Astrocyte (in vitro differentiated cells and primary cell): ENCODE measurements around the gene HOXD10.
A peak's percentile ranks its signal among the peaks of the same experiment; 100 is the strongest.

ENCODE experiments used
- CTCF ChIP-seq: IDR thresholded peaks from 2 replicates; pipeline ENCODE4 v1.5.1; 2011; ENCODE audit warnings: low read depth, mild to moderate bottlenecking, inconsistent platforms, low read length, moderate library complexity; ENCODE audit not compliant: insufficient read depth
- EZH2 ChIP-seq: IDR thresholded peaks from 2 replicates; pipeline ENCODE4 v1.6.1; 2012; ENCODE audit warnings: mild to moderate bottlenecking, low read length, inconsistent platforms; ENCODE audit not compliant: insufficient read depth

GRCh38 chr2:176157499-176158185, 41.1 kb downstream of the HOXD10 start:
- peak; percentile 79 for TF ChIP-seq EZH2
- TF ChIP-seq CTCF, result no peak
